Large intestine (tissue), 12 donors: ENCODE measurements around the gene SNX18. TPM values are rescaled to one million over a fixed set of nuclear protein-coding genes. Genes with fewer than 3 reads are reported as not detected.

Experiments used
- DNase-seq, 2 donors: peaks; one replicate each; pipeline versions ENCODE4 v3.0.0 to v3.0.0-alpha.2; 2013
- H3K27ac ChIP-seq: one replicate; pipeline ENCODE4 v1.5.1; 2013; ENCODE audit warnings: low read length
- H3K27me3 ChIP-seq: 2 replicates; pipeline ENCODE4 v1.6.1; 2013; ENCODE audit warnings: low read length; ENCODE audit not compliant: control insufficient read depth, insufficient read depth
- H3K36me3 ChIP-seq: 2 replicates; pipeline ENCODE4 v1.6.1; 2013; ENCODE audit warnings: low read length; ENCODE audit not compliant: control insufficient read depth, insufficient read depth
- H3K4me1 ChIP-seq: one replicate; pipeline ENCODE4 v1.6.1; 2013; ENCODE audit warnings: low read length; ENCODE audit not compliant: control insufficient read depth, insufficient read depth
- H3K4me3 ChIP-seq: one replicate; pipeline ENCODE4 v1.5.1; 2013; ENCODE audit warnings: low read length
- H3K9me3 ChIP-seq: one replicate; pipeline ENCODE4 v1.6.1; 2013; ENCODE audit warnings: mild to moderate bottlenecking, low read depth, low read length, moderate library complexity; ENCODE audit not compliant: control insufficient read depth
- WGBS: methylation state at CpG from one replicate; pipeline ENCODE4 v1.1.5; 2013; ENCODE audit warnings: low lambda C conversion rate; ENCODE audit not compliant: insufficient coverage; 5-methylcytosine and 5-hydroxymethylcytosine counted together
- long read RNA-seq, 11 donors: transcript quantifications; one replicate each; lab custom pipeline, GENCODE V29; 2026
- polyA plus RNA-seq: library from polyadenylated mRNA; unstranded; fragments of 120-200 nt; gene quantifications from one replicate; pipeline ENCODE4 v1.2.1, GENCODE V29; 2013

Gene SNX18, protein sequence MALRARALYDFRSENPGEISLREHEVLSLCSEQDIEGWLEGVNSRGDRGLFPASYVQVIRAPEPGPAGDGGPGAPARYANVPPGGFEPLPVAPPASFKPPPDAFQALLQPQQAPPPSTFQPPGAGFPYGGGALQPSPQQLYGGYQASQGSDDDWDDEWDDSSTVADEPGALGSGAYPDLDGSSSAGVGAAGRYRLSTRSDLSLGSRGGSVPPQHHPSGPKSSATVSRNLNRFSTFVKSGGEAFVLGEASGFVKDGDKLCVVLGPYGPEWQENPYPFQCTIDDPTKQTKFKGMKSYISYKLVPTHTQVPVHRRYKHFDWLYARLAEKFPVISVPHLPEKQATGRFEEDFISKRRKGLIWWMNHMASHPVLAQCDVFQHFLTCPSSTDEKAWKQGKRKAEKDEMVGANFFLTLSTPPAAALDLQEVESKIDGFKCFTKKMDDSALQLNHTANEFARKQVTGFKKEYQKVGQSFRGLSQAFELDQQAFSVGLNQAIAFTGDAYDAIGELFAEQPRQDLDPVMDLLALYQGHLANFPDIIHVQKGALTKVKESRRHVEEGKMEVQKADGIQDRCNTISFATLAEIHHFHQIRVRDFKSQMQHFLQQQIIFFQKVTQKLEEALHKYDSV
- polyA plus RNA-seq: 29.1 TPM
- long read RNA-seq, donor 1, full-length matches to known transcripts: 15 of 15 reads
- long read RNA-seq, donor 1, partial matches to known transcripts: 0 of 15 reads
- long read RNA-seq, donor 1, other reads (novel, unspliced or antisense): 0 of 15 reads
- long read RNA-seq, donor 2, full-length matches to known transcripts: 21 of 21 reads
- long read RNA-seq, donor 2, partial matches to known transcripts: 0 of 21 reads
- long read RNA-seq, donor 2, other reads (novel, unspliced or antisense): 0 of 21 reads
- long read RNA-seq, donor 3, full-length matches to known transcripts: 34 of 34 reads
- long read RNA-seq, donor 3, partial matches to known transcripts: 0 of 34 reads
- long read RNA-seq, donor 3, other reads (novel, unspliced or antisense): 0 of 34 reads
- long read RNA-seq, donor 4, full-length matches to known transcripts: 5 of 5 reads
- long read RNA-seq, donor 4, partial matches to known transcripts: 0 of 5 reads
- long read RNA-seq, donor 4, other reads (novel, unspliced or antisense): 0 of 5 reads
- long read RNA-seq, donor 5, full-length matches to known transcripts: 5 of 5 reads
- long read RNA-seq, donor 5, partial matches to known transcripts: 0 of 5 reads
- long read RNA-seq, donor 5, other reads (novel, unspliced or antisense): 0 of 5 reads
- long read RNA-seq, donor 6, full-length matches to known transcripts: 30 of 30 reads
- long read RNA-seq, donor 6, partial matches to known transcripts: 0 of 30 reads
- long read RNA-seq, donor 6, other reads (novel, unspliced or antisense): 0 of 30 reads
- long read RNA-seq, donor 7, full-length matches to known transcripts: 15 of 15 reads
- long read RNA-seq, donor 7, partial matches to known transcripts: 0 of 15 reads
- long read RNA-seq, donor 7, other reads (novel, unspliced or antisense): 0 of 15 reads
- long read RNA-seq, donor 8, full-length matches to known transcripts: 39 of 66 reads
- long read RNA-seq, donor 8, partial matches to known transcripts: 27 of 66 reads
- long read RNA-seq, donor 8, other reads (novel, unspliced or antisense): 0 of 66 reads
- long read RNA-seq, donor 9, full-length matches to known transcripts: 25 of 25 reads
- long read RNA-seq, donor 9, partial matches to known transcripts: 0 of 25 reads
- long read RNA-seq, donor 9, other reads (novel, unspliced or antisense): 0 of 25 reads
- long read RNA-seq, donor 10, full-length matches to known transcripts: 47 of 47 reads
- long read RNA-seq, donor 10, partial matches to known transcripts: 0 of 47 reads
- long read RNA-seq, donor 10, other reads (novel, unspliced or antisense): 0 of 47 reads
- long read RNA-seq, donor 11, full-length matches to known transcripts: 22 of 40 reads
- long read RNA-seq, donor 11, partial matches to known transcripts: 18 of 40 reads
- long read RNA-seq, donor 11, other reads (novel, unspliced or antisense): 0 of 40 reads

DNA sequence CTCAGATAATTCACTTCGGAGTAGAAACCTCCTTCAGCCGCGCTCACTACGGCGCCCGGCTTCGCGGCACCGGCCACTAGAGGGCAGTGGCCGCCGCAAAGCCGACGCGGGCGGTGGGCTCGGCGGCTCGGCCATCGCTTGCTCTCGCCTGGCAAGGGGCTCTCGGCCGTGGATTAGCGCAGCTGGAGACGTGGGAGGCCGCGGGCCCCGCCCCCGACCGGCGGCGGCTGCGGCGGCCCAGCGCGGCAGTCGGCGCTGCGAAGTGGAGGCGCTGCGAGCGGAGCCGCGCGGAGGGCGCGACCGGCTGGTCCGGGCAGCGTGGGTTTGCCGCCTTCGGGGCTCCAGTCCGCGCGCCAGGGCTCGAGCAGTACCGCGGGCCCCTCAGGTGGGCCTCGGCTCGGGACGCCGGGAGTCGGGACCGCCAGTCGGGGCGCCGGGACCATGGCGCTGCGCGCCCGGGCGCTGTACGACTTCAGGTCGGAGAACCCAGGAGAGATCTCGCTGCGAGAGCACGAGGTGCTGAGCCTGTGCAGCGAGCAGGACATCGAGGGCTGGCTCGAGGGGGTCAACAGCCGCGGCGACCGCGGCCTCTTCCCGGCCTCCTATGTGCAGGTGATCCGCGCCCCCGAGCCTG is at the start of gene SNX18:
Gene SNX18, plus strand, starts transcription at position 248 of the 634 bp plus-strand sequence. Its CDS starts 194 bp downstream, at position 442.
- Histone ChIP-seq H3K27me3 (no peaks in the 10 kb centered on the region), H3K27ac (peak within 1 kb of the TSS; percentile 65), H3K4me3 (peak within 1 kb of the TSS; percentile 64), H3K4me1 (peaks cover 12% of the 10 kb centered on the region), H3K9me3 (peaks cover 9% of the 10 kb centered on the region), H3K36me3 (peaks cover 9% of the 10 kb centered on the region)
- no CpG with 5 or more reads among the region's 88 CpGs for WGBS
- peak; percentile 93 to 98 for DNase-seq

DNA sequence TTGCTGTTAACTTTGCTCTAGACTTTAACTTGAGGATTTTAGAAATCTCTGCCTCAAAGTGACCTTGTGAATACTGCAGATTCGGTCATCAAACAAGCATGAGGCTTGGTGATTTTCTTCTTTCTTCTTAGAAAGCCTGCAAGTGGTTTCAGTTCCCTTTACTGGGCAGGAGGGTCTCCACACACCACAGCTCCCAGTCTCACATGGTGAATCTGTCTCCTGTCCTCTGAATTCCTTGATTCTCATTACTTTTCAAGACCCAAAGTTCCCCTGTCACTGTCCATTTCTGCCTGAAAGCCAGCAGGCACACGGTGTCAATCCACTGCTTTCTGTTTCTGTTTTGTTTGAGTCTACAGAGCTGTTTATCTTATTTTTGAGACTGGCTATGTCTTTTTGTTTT is 47.9 kb upstream of the SNX18 start:
- Histone ChIP-seq H3K4me3 (no peak overlapping the region), H3K27ac (no peak overlapping the region), H3K27me3 (no peaks in the 10 kb centered on the region), H3K4me1 (no peaks in the 10 kb centered on the region), H3K36me3 (no peaks in the 10 kb centered on the region), H3K9me3 (no peaks in the 10 kb centered on the region)
- DNase-seq: peak in 1 of 2 donors; percentile 48
- 57% methylated on average over 1 of the region's 2 CpGs for WGBS

DNA sequence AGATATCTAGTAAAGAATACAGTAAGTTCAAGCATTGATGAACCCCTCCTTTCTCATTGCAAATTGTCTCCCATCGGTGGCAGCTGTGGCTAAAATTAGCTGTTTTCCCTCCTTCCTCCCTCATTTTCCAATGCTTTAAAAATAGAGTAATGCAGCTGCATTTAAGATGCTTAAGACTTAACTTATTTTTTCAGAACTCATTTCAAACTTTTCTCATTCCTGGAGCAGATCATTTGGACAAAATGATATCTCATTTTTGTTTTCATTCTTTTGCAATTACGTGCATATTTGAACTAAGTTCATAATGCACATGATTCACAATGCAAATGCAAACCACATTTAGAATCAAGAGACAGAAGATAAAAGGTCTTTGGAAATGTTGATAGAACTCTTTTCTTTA is 47.4 kb upstream of the SNX18 start:
- WGBS: no CpG with 5 or more reads among the region's 2 CpGs
- Histone ChIP-seq H3K9me3 (no peaks in the 10 kb centered on the region), H3K27ac (no peak overlapping the region), H3K4me1 (no peaks in the 10 kb centered on the region), H3K27me3 (no peaks in the 10 kb centered on the region), H3K4me3 (no peak overlapping the region), H3K36me3 (no peaks in the 10 kb centered on the region)
- no peak for DNase-seq

DNA sequence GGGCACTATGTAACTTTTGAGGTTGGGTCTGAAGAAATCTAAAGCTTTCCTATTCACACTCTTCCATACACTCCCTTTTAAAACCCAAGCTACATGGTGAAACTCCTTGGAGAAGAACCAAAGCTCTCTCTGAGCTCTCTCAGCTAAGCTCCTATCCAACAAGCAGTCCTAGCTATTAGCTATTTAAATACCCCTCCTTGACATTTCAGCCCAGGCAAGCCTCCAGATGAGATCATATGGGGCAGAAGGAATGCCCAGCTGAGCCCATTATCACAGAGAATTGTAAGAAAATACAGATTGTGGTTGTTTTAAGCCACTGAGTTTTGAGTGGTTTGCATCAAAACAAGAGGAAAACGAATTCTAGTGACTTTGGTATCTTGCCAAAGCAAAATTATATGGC is 46.9 kb upstream of the SNX18 start:
- no peak for DNase-seq
- no CpG with 5 or more reads among the region's 1 CpG for WGBS
- Histone ChIP-seq H3K27me3 (no peaks in the 10 kb centered on the region), H3K36me3 (no peaks in the 10 kb centered on the region), H3K4me3 (no peak overlapping the region), H3K27ac (no peak overlapping the region), H3K4me1 (no peaks in the 10 kb centered on the region), H3K9me3 (no peaks in the 10 kb centered on the region)

DNA sequence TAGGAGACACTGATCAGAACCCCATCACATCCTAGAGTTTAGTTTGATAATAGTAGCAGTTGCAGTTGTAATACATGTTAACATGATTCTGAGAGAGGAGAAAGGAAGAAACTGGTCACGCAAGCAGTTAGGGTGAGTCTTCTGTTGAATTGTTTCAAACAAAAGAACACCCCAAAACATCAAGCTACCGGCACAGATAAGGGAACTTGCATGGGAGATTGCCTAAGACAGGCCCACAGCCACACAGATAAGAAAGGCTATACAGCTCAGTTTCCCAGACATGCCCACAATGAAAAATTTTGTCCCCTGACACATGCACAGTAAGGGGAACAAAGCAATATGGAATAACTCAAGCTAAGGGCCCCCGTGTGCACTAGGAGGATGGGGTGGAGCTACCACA is 46.2 kb upstream of the SNX18 start:
- H3K4me3 ChIP-seq: no peak overlapping the region
- WGBS: no CpG with 5 or more reads among the region's 3 CpGs
- DNase-seq: no peak
- H3K9me3 ChIP-seq: no peaks in the 10 kb centered on the region
- H3K27ac ChIP-seq: no peak overlapping the region
- H3K4me1 ChIP-seq: no peaks in the 10 kb centered on the region
- no peaks in the 10 kb centered on the region for H3K27me3 ChIP-seq
- no peaks in the 10 kb centered on the region for H3K36me3 ChIP-seq

DNA sequence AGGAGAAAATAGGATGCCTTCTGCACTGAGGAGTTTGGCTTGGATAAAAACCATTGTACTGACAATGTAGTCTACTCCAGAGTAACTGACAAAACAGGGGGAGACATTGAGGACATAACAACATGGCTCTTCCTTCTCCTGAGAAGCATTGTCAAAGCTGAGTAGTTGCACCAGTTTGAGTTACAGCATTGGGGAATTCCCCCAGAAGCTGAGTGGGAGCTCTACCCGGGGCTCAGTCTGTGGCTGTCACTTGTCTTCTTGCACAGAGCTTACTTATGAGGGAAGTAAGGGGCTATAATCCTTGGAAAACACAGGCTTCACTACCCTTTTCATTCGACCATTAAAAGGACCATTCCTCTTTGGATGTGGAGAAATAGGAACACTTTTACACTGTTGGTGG is 40.9 kb upstream of the SNX18 start:
- no peak overlapping the region for H3K4me3 ChIP-seq
- no CpG with 5 or more reads among the region's 2 CpGs for WGBS
- no peaks in the 10 kb centered on the region for H3K27me3 ChIP-seq
- H3K36me3 ChIP-seq: no peaks in the 10 kb centered on the region
- no peaks in the 10 kb centered on the region for H3K4me1 ChIP-seq
- H3K27ac ChIP-seq: no peak overlapping the region
- H3K9me3 ChIP-seq: no peaks in the 10 kb centered on the region
- DNase-seq: no peak

DNA sequence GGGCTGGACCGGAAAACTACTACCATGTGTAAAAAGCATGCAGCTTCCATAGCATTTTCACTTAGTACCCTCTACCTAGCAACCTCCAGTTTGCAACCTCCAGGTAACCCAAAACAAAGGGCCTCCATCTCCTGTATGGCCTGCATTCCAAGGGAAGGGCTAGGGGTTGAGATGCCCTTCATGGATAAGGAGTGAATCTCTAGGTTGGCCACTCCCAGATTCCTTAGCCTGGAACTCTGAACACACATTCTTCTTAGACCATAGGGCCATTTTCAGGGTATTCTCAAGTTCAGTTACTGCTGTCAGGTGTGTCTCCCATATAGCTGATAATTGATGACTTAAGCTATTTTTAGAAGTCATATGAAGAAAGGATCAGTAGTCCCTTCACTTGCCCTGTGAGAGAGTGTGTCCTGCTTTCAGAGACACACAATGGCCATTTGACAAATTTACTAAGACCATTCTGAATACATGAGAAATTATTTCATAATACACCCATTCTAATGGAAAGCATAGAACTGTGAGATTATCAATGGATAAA is 39.5 kb upstream of the SNX18 start:
- no peak overlapping the region for H3K27ac ChIP-seq

DNA sequence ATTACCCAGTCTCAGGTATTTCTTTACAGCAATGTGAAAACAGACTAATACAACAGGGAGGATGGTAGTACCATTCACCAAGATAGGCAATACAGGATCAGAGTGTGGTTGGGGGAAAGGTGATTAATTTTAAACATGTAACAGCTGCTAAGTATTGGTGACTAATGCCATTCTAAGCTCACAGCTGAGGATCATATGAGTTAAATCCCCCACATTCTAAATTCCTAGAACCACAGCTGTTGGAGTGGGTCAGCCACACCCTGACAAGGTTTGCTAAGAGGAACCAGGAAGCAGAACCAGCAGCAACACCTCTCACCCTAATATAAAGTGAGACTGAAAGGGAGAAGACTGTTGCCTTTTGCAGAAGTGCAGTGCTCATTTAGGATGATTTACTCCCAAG is 37.3 kb upstream of the SNX18 start:
- no peaks in the 10 kb centered on the region for H3K36me3 ChIP-seq
- H3K27me3 ChIP-seq: no peaks in the 10 kb centered on the region
- H3K27ac ChIP-seq: no peak overlapping the region

More for the DNA sequence above, 39.5 kb upstream of the SNX18 start:
- no peaks in the 10 kb centered on the region for H3K27me3 ChIP-seq
- H3K9me3 ChIP-seq: no peaks in the 10 kb centered on the region
- no peaks in the 10 kb centered on the region for H3K36me3 ChIP-seq
- H3K4me1 ChIP-seq: no peaks in the 10 kb centered on the region
- DNase-seq: no peak
- WGBS: no CpG with 5 or more reads among the region's 1 CpG
- H3K4me3 ChIP-seq: no peak overlapping the region

More for the DNA sequence above, 37.3 kb upstream of the SNX18 start:
- Histone ChIP-seq H3K4me1 (no peaks in the 10 kb centered on the region), H3K9me3 (no peaks in the 10 kb centered on the region), H3K4me3 (no peak overlapping the region)
- no peak for DNase-seq
